Measurements from ENCODE around the gene CACFD1.

The CACFD1 gene

GRCh38 chr9:133460405-133461175, 812 bp downstream of the CACFD1 start:
- peak in 1 of 2 donors; percentile 45 for DNase-seq (ENCODE audit: low spot score in 2 of 2)
- H3K9me3 Mint-ChIP-seq, result no peaks in the 10 kb centered on the region
- H3K4me1 Mint-ChIP-seq, result peaks cover 21% of the 10 kb centered on the region
- no peaks in the 10 kb centered on the region for H3K27me3 Mint-ChIP-seq
- H3K27ac Mint-ChIP-seq (ENCODE audit: low read depth), result peak overlapping the region; percentile 97
- peak; percentile 29 for ATAC-seq (replicated peaks; ENCODE audit: extremely low read depth, poor library complexity, severe bottlenecking)
- H3K36me3 Mint-ChIP-seq (ENCODE audit: insufficient read depth), result peaks cover 8% of the 10 kb centered on the region
- peak overlapping the region; percentile 93 for H3K4me3 Mint-ChIP-seq

- H3K9me3 Mint-ChIP-seq, result no peaks in the 10 kb centered on the region
- H3K27me3 Mint-ChIP-seq, result no peaks in the 10 kb centered on the region
- H3K36me3 Mint-ChIP-seq (ENCODE audit: insufficient read depth), result peaks cover 8% of the 10 kb centered on the region
- peak overlapping the region; percentile 6 for H3K4me3 Mint-ChIP-seq
- H3K27ac Mint-ChIP-seq (ENCODE audit: low read depth), result peak overlapping the region; percentile 97
- DNase-seq (ENCODE audit: low spot score in 2 of 2), result no peak
- ATAC-seq (replicated peaks; ENCODE audit: extremely low read depth, poor library complexity, severe bottlenecking), result no peak
- peaks cover 21% of the 10 kb centered on the region for H3K4me1 Mint-ChIP-seq
Observed at GRCh38 chr9:133461975-133462374, 2.2 kb downstream of the CACFD1 start.

GRCh38 chr9:133463234-133463863, 3.6 kb downstream of the CACFD1 start:
- Mint-ChIP-seq H3K27me3 (no peaks in the 10 kb centered on the region), H3K4me3 (no peak overlapping the region), H3K4me1 (peaks cover 21% of the 10 kb centered on the region), H3K9me3 (no peaks in the 10 kb centered on the region), H3K27ac (ENCODE audit: low read depth) (peak overlapping the region; percentile 46), H3K36me3 (ENCODE audit: insufficient read depth) (peaks cover 8% of the 10 kb centered on the region)
- DNase-seq (ENCODE audit: low spot score in 2 of 2), result no peak
- ATAC-seq (replicated peaks; ENCODE audit: extremely low read depth, poor library complexity, severe bottlenecking), result no peak

- Mint-ChIP-seq H3K36me3 (ENCODE audit: insufficient read depth) (peaks cover 8% of the 10 kb centered on the region), H3K4me3 (no peak overlapping the region), H3K27me3 (no peaks in the 10 kb centered on the region), H3K27ac (ENCODE audit: low read depth) (peak overlapping the region; percentile 46), H3K9me3 (no peaks in the 10 kb centered on the region), H3K4me1 (peaks cover 21% of the 10 kb centered on the region)
- no peak for DNase-seq (ENCODE audit: low spot score in 2 of 2)
- ATAC-seq (replicated peaks; ENCODE audit: extremely low read depth, poor library complexity, severe bottlenecking), result no peak
Observed at GRCh38 chr9:133463864-133464615, 4.3 kb downstream of the CACFD1 start.

GRCh38 chr9:133464638-133465037, 4.9 kb downstream of the CACFD1 start:
- H3K27ac Mint-ChIP-seq (ENCODE audit: low read depth), result peak overlapping the region; percentile 46

GRCh38 chr9:133465984-133466383, 6.2 kb downstream of the CACFD1 start:
- H3K4me1 Mint-ChIP-seq, result peaks cover 16% of the 10 kb centered on the region
- DNase-seq (ENCODE audit: low spot score in 2 of 2), result no peak
- peaks cover 4% of the 10 kb centered on the region for H3K36me3 Mint-ChIP-seq (ENCODE audit: insufficient read depth)
- H3K27ac Mint-ChIP-seq (ENCODE audit: low read depth), result no peak overlapping the region
- H3K27me3 Mint-ChIP-seq, result no peaks in the 10 kb centered on the region
- ATAC-seq (replicated peaks; ENCODE audit: extremely low read depth, poor library complexity, severe bottlenecking), result no peak
- no peaks in the 10 kb centered on the region for H3K9me3 Mint-ChIP-seq
- no peak overlapping the region for H3K4me3 Mint-ChIP-seq

More at GRCh38 chr9:133464638-133465037, 4.9 kb downstream of the CACFD1 start:
- Mint-ChIP-seq H3K9me3 (no peaks in the 10 kb centered on the region), H3K4me1 (peaks cover 21% of the 10 kb centered on the region), H3K4me3 (no peak overlapping the region), H3K27me3 (no peaks in the 10 kb centered on the region), H3K36me3 (ENCODE audit: insufficient read depth) (peaks cover 8% of the 10 kb centered on the region)
- DNase-seq (ENCODE audit: low spot score in 2 of 2) (no peak), ATAC-seq (replicated peaks; ENCODE audit: extremely low read depth, poor library complexity, severe bottlenecking) (no peak)

- Mint-ChIP-seq H3K36me3 (ENCODE audit: insufficient read depth) (peaks cover 2% of the 10 kb centered on the region), H3K27ac (ENCODE audit: low read depth) (no peak overlapping the region), H3K27me3 (no peaks in the 10 kb centered on the region), H3K9me3 (no peaks in the 10 kb centered on the region), H3K4me3 (no peak overlapping the region), H3K4me1 (peaks cover 8% of the 10 kb centered on the region)
- DNase-seq (ENCODE audit: low spot score in 2 of 2), result no peak
- ATAC-seq (replicated peaks; ENCODE audit: extremely low read depth, poor library complexity, severe bottlenecking), result no peak
Observed at GRCh38 chr9:133467101-133467500, 7.3 kb downstream of the CACFD1 start.

GRCh38 chr9:133468374-133468773, 8.6 kb downstream of the CACFD1 start:
- H3K4me3 Mint-ChIP-seq, result no peak overlapping the region
- peaks cover 2% of the 10 kb centered on the region for H3K36me3 Mint-ChIP-seq (ENCODE audit: insufficient read depth)
- H3K9me3 Mint-ChIP-seq, result no peaks in the 10 kb centered on the region
- H3K27ac Mint-ChIP-seq (ENCODE audit: low read depth), result no peak overlapping the region
- DNase-seq (ENCODE audit: low spot score in 2 of 2) (no peak), ATAC-seq (replicated peaks; ENCODE audit: extremely low read depth, poor library complexity, severe bottlenecking) (no peak)
- H3K4me1 Mint-ChIP-seq, result peaks cover 8% of the 10 kb centered on the region
- no peaks in the 10 kb centered on the region for H3K27me3 Mint-ChIP-seq

GRCh38 chr9:133468777-133469421, 9.1 kb downstream of the CACFD1 start:
- ATAC-seq (replicated peaks; ENCODE audit: extremely low read depth, poor library complexity, severe bottlenecking) (no peak), DNase-seq (ENCODE audit: low spot score in 2 of 2) (no peak)
- Mint-ChIP-seq H3K36me3 (ENCODE audit: insufficient read depth) (peaks cover 2% of the 10 kb centered on the region), H3K27me3 (no peaks in the 10 kb centered on the region), H3K9me3 (no peaks in the 10 kb centered on the region), H3K27ac (ENCODE audit: low read depth) (no peak overlapping the region), H3K4me1 (peaks cover 4% of the 10 kb centered on the region), H3K4me3 (no peak overlapping the region)

- H3K27me3 Mint-ChIP-seq, result no peaks in the 10 kb centered on the region
- H3K4me3 Mint-ChIP-seq, result no peak overlapping the region
- H3K4me1 Mint-ChIP-seq, result no peaks in the 10 kb centered on the region
- H3K9me3 Mint-ChIP-seq, result no peaks in the 10 kb centered on the region
- peak overlapping the region; percentile 47 for H3K27ac Mint-ChIP-seq (ENCODE audit: low read depth)
- peaks cover 2% of the 10 kb centered on the region for H3K36me3 Mint-ChIP-seq (ENCODE audit: insufficient read depth)
- DNase-seq (ENCODE audit: low spot score in 2 of 2), result no peak
- no peak for ATAC-seq (replicated peaks; ENCODE audit: extremely low read depth, poor library complexity, severe bottlenecking)
Observed at GRCh38 chr9:133470427-133470924, 10.7 kb downstream of the CACFD1 start.

GRCh38 chr9:133470988-133471387, 11.2 kb downstream of the CACFD1 start:
- Mint-ChIP-seq H3K4me1 (no peaks in the 10 kb centered on the region), H3K27me3 (no peaks in the 10 kb centered on the region)

GRCh38 chr9:133471551-133472276, 11.9 kb downstream of the CACFD1 start:
- no peaks in the 10 kb centered on the region for H3K4me1 Mint-ChIP-seq
- H3K4me3 Mint-ChIP-seq, result no peak overlapping the region
- ATAC-seq (replicated peaks; ENCODE audit: extremely low read depth, poor library complexity, severe bottlenecking) (no peak), DNase-seq (ENCODE audit: low spot score in 2 of 2) (no peak)
- H3K9me3 Mint-ChIP-seq, result no peaks in the 10 kb centered on the region
- peaks cover 3% of the 10 kb centered on the region for H3K36me3 Mint-ChIP-seq (ENCODE audit: insufficient read depth)
- no peaks in the 10 kb centered on the region for H3K27me3 Mint-ChIP-seq
- H3K27ac Mint-ChIP-seq (ENCODE audit: low read depth), result no peak overlapping the region

More at GRCh38 chr9:133470988-133471387, 11.2 kb downstream of the CACFD1 start:
- Mint-ChIP-seq H3K27ac (ENCODE audit: low read depth) (peak overlapping the region; percentile 47), H3K9me3 (no peaks in the 10 kb centered on the region), H3K36me3 (ENCODE audit: insufficient read depth) (peaks cover 2% of the 10 kb centered on the region), H3K4me3 (no peak overlapping the region)
- DNase-seq (ENCODE audit: low spot score in 2 of 2), result no peak
- ATAC-seq (replicated peaks; ENCODE audit: extremely low read depth, poor library complexity, severe bottlenecking), result no peak

Measured in central memory CD8-positive, alpha-beta T cell (primary cell).